ENCODE measurements around the gene RPRM.
"Not testable (repeated sequence)": the region's sequence is repeated elsewhere in the genome, so short reads cannot be mapped to it uniquely, and the experiment has no call there.

Gene RPRM

GRCh38 chr2:153455403-153455802 is 23.2 kb downstream of the RPRM start:
- no peak for DNase-seq

DNA sequence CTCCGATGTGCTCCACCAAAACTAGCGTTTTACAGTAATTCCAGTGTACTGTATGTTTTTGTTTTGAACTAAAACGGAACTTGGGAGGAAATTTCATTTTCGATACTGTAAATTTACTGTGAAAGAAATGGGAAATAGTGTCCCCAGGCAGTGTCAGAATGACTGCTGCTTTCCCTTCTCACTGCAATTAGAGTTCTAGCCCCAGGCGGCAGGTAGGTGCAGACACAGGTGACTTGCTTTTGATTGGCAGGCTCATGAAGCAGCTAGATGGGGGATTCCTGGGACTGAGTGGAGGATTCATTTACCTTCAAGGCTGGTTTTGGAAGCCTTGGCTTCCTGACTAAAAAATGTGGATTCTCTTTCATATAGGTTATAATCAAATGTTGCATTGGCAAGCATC is 27.0 kb downstream of the RPRM start:
- DNase-seq = no peak

GRCh38 chr2:153443106-153443505 is 35.5 kb downstream of the RPRM start:
- DNase-seq = no peak

DNA sequence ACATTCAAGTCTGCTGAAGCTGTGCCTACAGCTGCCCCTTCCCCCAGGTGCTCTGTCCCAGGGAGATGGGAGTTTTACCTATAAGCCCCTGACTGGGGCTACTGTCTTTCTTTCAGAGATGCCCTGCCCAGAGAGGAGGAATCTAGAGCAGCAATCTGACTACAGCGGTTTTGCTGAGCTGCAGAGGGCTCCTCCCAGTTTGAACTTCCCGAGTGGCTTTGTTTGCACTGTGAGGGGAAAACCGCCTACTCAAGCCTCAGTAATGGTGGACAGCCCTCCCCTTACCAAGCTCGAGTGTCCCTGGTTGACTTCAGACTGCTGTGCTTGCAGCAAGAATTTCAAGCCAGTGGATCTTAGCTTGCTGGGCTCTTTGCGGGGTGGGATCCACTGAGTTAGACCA is 35.9 kb downstream of the RPRM start:
- DNase-seq = not testable (repeated sequence)

DNA sequence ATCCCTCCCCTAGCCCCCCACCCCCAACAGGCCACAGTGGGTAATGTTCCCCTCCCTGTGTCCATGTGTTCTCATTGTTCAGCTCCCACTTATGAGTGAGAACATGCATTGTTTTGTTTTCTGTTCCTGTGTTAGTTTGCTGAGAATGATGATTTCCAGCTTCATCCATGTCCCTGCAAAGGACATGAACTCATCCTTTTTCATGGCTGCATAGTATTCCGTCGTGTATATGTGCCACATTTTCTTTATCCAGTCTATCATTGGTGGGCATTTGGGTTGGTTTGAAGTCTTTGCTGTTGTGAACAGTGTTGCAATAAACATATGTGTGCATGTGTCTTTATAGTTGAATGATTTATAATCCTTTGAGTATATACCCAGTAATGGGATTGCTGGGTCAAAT is 38.5 kb downstream of the RPRM start:
- not testable (repeated sequence) for DNase-seq

DNA sequence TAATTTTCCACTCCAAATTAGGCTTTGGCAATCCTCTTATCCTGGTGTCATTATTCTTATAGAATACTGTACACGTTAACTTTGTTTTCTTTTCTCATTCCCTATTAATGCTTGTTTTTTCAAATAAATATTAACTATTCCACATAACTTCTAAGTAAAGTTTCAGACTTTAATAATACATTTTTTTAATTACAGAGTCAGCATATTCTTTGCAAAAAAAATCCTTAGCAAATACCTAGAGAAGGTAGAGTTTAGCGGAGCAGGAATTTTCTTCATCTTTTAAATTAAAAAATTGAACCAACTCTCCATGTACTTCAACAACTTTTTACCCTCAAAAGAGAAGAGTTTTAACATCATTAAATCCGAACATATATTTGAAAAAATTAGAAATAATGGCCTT is 45.2 kb downstream of the RPRM start:
- DNase-seq = no peak

DNA sequence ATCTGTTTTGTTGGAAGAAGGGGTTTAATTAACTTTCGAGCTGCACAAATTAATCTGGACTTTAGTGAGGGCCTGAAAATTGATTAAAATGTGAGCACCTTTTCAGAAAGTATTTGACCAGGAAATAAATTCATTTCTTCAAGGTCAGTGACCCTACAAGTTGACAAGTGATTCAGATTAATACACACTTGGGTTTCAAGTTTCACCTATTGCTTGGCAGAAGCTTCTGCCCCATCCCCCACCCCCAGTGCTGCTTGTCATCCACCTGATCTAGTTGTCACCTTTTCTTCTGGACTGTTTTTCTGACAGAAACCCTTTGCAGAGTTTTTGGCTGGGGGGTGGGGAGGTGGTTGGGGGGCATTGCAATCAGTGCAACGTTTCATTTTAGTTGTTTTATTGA is 46.2 kb downstream of the RPRM start:
- DNase-seq = no peak

- DNase-seq = no peak
These were observed 47.4 kb downstream of the RPRM start for GRCh38 chr2:153431114-153431513.
